SW480 (cell line): ENCODE measurements around the gene CKAP4.
"Not testable (repeated sequence)": the region's sequence is repeated elsewhere in the genome, so short reads cannot be mapped to it uniquely, and the experiment has no call there.

Experiments
- DNase-seq: peaks from one replicate; pipeline ENCODE4 v3.0.0-alpha.2; 2016; ENCODE audit warnings: low spot score

CKAP4 gene, protein sequence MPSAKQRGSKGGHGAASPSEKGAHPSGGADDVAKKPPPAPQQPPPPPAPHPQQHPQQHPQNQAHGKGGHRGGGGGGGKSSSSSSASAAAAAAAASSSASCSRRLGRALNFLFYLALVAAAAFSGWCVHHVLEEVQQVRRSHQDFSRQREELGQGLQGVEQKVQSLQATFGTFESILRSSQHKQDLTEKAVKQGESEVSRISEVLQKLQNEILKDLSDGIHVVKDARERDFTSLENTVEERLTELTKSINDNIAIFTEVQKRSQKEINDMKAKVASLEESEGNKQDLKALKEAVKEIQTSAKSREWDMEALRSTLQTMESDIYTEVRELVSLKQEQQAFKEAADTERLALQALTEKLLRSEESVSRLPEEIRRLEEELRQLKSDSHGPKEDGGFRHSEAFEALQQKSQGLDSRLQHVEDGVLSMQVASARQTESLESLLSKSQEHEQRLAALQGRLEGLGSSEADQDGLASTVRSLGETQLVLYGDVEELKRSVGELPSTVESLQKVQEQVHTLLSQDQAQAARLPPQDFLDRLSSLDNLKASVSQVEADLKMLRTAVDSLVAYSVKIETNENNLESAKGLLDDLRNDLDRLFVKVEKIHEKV

DNA sequence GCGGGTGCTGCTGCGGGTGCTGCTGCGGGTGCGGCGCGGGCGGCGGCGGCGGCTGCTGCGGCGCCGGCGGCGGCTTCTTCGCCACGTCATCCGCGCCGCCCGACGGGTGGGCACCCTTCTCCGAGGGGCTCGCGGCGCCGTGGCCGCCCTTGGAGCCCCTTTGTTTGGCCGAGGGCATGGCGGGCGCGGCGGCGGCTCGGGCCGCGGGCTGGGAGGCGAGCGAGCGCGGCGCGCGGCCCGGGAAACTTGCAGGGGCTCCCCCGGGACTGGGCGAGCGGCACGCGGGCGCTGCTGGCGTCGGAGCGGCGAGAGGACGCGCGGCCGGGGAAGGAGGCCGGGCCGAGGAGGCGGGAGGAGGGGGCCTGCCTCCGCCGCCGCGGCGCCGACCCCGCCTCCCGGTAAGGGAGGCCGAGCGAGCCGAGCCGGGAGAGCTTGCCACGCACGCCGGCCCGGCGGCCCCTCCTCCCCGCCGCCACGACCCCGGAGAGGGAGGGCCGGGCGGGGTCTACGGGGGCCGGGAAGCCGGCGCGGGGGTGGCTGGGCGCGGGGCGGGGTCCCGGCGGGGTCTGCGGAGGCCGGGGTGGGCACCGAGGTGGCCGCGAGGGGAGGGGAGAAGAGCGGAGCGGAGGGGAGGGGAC, at the start of gene CKAP4:
Gene CKAP4 (minus strand): TSS at position 347 of the 638 bp plus-strand sequence. CDS start 169 bp downstream, at position 178.
- peak; percentile 46 for DNase-seq

DNA sequence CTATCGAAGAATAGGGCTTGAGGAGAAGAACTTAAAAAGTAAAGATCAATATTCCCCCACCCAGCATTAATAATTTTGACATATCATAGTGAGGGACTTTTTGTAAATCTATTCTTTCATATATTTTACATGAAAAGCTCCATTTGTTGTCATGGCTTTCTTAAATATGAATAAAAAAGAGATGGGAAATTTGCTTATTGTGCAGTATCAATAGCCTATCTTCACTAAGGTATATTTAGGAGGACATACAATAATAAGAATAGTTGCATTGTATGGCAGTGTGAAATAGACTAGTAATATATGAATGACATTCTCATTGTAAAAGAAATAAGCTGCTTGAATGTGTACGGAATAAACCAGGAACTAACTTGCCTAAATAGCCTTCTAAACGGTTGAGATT, 49.3 kb upstream of the CKAP4 start:
- DNase-seq: no peak

DNA sequence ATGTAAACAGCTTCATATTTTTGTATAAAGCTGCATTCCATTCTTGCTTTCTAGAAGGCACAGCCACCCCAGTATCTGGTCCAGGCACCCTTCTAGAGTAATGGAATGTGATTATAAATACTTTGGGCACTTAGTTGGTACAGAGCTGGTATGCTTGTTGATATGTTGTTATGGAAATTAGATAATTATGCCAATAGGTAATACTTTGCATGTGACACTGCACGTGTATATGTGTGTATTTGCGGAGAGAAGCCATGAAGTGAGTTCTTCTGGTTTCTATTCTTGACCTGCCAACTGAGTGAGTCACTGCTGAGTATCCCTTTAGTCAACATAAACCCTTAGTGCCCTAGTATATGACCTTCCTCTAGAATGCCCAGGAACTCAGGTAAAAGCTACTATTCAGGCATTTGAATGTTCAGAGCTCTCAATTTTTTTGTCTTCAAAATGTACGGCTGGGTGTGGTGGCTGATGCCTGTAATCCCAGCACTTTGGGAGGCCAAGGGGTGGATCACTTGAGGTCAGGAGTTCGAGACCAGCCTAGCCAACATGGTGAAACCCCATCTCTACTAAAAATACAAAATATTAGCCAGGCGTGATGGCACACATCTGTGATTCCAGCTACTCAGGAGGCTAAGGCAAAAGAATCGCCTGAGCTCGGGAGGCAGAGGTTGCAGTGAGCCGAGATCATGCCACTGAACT, 48.5 kb upstream of the CKAP4 start:
- peak; percentile 44 for DNase-seq

DNA sequence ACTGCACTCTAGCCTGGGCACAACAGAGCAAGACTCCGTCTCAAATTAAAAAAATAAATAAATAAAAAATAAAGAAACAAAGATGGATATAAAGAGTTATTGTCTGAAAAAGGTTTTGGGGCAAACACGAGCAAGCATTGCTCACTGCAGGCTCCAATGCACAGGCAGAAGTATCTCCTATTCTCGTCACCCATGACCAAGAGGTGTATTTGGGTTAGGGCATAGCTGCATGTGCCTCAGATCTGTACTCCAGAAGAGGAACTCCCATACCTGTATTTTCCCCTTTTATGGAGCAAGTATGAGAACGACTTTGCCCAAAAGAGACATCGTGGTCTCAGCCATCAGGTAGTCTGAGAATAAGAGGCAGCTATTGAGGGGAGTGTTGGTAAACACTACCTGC, 44.5 kb upstream of the CKAP4 start:
- DNase-seq: no peak

DNA sequence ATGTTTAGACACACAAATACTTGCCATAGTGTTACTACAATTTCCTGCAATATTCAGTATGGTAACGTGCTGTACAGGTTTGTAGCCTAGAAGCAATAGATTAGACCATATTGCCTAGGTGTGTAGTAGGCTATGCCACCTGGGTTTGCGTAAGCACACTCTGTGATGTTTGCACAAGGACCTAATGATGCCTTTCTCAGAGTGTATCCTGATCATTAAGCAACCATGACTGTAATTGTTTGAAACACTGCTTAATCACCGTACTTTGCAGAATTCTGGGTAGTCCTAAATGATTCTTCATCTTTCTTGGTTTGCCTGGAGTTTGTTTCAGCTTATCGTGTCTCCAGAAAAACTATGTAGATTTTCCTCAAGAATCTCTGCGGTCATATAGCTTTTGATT, 43.5 kb upstream of the CKAP4 start:
- no peak for DNase-seq

DNA sequence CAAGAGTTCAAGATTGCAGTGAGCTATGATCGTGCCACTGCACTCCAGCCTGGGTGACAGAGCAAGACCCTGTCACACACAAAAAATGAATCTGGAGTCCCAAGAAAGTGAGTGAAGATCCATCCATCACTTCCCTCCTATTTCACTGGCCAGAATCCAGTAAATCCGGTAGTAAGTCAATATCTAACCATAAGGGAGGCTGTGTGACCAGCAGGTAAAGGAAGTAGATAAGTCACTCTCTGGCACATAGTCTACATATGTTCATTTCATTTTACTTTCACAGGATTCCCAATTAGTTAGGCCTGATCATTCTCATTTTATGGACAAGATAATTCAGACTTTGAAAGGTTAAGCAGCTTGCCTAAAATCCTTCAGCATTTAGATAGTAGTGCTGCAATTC, 42.8 kb upstream of the CKAP4 start:
- DNase-seq: no peak

DNA sequence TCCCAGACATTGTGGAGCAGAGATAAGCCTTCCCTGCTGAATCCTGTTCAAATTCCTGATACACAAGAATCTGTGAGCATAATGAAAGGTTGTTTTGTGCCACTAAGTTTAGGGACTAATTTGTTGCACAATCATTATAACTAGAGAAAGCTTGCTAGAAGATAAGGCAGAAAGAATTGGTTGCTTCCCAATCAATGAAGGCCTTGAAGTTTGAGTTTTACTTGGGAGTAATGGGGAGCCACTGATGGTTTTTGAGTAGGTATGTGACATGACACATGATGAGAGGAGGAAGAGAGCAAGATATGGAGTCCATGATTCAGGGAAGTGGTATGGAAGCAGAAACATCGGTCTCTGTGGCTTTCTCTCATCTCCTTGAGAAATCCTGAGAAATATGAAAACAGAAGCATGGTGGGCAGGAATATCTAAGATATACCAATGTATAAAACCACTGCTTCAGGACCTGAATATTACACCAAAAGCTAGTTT, 41.4 kb upstream of the CKAP4 start:
- no peak for DNase-seq

DNA sequence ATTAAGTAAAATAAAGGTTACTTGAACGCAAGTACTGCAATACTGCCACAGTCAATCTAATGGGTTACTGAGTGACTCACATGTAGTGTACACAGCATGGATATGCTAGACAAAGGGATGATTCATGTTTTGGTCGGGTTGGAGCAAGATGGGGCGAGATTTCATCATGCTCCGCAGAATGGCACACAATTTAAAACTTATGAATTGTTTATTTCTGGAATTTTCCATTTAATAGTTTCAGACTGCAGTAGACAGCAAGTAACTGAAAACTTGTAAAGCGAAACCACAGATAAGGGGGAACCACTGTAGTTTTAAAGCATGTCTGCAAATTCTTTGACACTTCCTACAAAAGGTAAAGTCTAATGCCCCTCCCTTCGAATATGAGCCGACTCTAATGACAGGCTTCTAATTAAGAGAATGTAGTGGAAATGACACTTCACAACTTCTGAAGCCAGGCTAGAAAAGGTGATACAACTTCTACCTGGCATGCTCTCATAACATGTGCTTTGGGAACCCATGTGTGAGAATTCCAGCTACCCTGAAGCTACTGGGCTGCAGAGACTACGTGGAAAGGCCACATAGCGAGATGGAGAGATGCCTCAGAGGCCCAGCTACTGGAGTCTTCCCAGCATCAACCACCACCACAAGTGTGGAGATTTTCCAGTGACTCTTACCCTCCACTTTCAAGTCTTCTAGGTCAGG, 40.8 kb upstream of the CKAP4 start:
- DNase-seq: peak; percentile 93

DNA sequence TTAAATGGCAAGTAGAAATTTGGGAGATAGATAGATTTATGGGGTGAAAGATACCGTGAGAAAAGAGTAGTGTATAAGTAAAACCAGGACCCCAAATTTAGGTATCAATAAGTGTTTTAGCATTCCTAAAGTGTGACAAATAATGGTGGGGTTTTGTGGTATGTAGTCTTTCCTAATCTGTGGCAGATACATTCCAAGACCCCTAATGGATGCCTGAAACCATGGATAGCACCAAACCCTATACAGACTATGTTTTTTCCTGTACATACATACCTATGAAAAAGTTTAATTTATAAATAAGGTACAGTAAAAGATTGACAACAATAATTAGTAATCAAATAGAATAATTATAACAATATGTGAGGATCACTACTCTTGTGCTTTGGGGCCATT, 40.3 kb upstream of the CKAP4 start:
- DNase-seq: peak; percentile 24

DNA sequence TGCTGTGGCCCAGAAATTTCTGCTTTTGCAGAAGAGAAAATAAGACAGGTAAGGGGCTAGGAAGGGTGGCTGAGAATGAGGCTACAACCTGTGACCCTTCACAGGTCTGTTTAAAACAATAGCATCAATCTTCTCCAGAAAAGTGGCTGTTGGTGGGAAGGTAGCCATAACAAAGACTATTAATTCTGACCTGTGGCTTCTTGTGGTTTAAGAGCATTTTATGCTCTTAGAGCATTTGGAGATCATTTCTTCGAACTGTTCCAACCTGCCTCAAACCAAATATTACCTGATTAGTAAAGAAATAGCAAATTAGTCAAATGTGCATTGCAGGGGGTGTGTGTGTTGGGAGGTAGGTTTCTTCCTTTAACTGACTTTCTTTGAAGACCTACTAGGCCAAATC, 39.5 kb upstream of the CKAP4 start:
- DNase-seq: peak; percentile 11

DNA sequence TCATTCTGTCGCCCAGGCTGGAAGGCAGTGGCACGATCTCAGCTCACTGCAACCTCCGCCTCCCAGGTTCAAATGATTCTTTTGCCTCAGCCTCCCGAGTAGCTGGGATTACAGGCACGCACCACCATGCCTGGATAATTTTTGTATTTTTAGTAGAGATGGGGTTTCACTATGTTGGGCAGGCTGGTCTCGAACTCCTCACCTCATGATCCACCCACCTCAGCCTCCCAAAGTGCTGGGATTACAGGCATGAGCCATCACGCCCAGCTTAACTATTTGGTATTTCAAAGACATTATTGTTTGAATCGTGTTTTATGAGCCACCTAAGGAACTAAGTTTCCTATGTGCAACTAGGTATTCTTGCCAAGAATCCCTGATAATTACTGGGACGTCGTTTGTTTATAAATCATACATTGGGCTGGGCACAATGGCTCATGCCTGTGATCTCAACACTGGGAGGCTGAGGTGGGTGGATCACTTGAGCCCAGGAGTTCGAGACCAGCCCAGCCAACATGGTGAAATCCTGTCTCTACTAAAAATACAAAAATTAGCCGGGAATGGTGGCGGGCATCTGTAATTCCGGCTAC, 38.8 kb upstream of the CKAP4 start:
- DNase-seq: not testable (repeated sequence)

DNA sequence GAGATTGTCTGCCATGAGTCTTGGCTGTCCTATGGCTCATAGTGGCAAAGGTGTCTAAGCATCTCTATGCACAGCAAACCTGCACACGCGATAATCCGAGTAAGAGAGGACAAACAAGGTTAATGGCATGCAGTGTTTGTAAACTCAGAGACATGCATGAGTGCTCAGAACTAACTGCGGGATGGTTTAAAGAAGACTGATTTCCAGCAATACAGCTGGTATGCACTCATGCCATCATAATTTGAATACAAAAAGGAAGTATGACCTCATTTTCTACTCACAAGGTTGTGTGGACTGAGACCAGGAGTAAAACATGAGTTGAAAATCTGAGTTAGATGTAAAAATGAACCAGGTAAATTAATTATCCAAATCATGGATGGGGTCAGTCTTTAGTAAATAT, 38.2 kb upstream of the CKAP4 start:
- no peak for DNase-seq

DNA sequence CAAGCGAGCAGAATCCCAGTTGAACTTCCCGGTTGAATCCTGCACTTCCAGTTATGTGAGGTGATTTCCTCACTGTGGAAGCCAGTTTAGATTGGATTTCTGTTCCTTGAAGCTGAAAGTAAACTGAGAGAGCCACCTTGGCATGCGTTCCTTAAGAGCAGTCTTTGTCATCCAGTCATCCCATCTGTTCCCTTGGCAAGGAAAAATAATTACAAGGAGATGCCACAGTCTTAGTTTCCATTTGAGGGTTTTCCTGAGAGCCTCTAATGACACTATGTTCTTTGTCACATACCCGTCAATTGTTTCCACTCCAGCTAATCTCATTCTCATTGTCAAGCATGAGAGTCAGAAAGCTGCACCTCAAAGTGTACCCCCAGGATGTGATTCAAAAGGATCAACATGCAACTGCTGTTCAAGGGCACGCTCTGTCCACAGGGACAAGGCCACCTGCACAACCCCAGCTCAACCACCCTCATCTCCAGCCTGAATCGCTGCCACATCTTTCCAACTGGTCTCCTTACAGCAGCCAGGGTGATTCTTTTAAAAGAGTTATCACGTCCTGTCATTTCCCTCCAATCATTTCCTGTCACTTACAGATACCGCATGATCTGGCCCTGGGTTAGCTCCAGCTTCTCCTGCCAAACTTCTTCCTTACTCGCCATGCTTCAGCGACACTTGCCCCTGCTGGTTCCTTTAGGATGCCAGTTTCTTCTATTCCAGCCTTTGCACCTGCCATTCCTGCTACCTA, 36.7 kb upstream of the CKAP4 start:
- DNase-seq: no peak

DNA sequence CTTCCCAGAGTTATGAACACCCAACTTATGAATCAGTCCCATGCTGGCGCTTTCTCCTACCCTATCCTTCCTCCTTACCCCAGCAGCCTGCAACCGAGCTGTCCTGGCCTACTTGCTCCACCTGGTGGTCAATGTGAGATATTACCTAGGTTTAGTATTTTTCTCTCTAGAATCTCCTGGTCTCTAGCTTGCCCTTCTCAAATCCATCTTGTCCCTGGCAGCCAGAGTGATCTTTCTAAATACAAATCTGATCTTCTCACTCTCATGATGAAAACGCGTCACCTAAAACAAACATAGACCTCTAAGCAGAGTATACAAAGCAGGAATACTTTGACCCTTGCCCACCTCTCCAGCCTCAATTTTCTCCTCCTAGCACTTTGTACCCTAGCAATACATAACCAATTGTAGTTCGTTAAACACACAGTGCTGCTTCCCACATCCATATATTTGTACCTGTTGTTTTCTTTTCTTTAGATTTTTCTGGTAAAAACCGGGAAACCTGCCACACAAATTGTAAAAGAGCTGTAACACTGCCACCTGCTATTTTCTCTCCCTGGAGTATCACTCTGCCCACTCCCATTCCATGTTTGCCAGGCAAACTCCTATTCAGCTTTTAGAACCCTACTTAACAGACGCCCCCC, 34.8 kb upstream of the CKAP4 start:
- DNase-seq: peak; percentile 38

DNA sequence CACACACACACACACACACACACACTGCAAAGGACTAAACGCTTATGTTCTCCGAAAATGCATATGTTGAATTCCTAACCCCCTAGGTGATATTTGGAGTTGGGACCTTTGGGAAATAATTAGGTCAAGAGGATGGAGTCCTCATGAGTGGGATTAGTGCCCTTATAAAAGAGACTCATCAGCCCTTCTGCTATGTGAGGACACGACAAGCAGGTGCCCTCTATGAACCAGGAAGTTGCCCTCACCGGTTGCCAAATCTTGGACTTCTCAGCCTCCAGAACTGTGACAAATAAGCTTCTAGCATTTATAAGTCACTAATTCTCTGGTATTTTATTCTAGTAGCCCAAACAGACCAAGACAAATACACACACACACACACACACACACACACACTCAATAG, 34.0 kb upstream of the CKAP4 start:
- no peak for DNase-seq

DNA sequence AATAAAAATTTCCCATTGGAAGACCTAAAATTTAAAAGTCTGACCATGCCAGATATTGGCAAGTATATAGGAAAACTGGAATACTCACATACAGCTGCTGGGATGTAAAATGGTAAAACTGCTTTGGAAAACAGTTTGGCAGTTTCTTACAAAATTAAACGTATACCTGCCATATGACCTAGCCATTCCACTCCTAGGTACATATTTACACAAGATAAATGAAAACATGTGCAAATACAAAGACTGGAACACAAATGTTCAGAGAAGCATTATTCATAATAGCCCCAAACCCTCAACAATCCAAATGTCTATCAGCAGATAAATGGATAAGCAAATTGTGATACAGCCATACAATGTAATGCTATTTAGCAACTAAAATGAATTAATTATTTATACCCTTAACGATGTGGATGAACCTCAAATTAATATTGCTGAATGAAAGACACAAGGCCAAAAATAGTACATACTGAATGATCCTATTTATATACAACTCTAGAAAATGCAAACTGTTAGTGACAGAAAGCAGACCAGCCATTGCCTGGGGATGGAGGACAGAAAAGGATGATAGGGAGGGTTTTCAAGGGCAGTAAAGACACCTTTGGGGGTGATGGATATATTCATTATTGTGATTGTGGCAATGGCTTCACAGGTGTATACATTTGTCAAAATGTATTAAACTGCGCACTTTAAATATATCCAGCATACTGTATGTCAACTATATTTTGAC, 33.4 kb upstream of the CKAP4 start:
- no peak for DNase-seq

DNA sequence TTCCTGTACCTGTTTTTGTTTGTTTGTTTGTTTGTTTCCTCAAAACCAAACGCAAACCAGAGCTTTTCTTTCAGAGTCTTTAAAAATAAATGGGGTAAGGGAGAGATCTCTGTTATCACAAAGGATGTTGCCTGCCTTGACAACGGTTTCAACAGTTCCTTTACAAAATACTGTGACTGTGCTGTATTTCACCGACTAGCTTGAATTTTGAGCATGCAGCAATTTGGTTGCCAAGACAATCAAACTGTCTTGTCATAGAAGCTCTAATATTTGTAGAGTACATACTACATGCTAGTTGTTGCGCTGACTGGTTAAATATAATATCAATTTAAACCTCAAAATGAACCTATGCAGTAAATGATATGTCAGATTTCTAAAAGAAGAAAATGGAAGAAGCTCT, 32.3 kb upstream of the CKAP4 start:
- no peak for DNase-seq

DNA sequence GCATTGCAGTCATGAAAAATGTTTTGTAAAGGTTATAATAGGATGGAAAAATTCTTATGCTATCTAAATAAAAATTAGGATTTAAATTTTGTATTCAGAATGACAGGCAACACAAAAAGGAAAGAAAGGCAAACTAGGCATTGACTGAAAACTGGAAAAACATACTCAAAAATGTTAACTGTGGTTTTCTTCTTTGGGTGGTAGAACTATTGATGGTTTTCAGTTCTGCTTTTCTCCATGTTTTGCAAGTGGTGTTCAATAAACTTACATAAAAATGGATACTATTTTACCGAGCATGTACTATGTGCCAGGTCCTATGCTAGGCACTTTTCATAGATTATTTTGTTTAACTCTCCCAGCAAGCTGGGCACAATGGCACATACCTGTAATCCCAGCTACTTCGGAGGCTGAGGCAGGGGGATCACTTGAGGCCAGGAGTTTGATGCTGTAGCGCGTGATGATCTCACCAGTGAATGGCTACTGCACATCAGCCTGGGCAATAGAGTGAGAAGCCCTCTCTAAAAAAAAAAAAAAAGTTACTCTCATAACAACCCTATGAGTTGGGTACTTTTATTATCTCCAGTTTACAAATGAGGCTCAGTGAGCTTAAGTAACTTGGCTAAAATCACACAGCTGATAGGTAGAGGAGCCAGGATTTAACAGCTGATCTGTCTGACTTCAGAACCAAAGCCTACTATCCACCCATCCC, 28.4 kb upstream of the CKAP4 start:
- DNase-seq: no peak

DNA sequence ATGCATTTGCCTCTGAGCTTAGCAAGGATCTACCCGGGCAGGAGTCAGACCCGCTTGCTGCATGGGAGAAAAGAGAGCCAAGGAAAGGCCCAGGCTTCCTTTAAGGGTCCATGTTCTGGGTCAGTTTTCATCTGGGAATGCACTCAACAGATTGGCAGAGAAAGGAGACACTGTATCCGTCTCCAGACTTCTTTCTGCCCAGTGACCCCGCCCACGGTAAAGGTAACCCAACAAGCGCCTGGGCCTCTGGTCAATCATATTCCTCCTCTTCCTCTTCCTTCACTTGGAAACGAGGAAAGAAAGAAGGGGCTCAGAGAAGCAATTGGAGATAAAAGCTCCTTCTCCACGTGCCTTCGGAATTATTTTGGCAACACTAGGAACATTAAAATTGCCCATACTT, 27.6 kb upstream of the CKAP4 start:
- DNase-seq: no peak
